Esophagus muscularis mucosa (tissue), 4 donors: ENCODE results near the gene FPR3.

Source experiments
- CTCF ChIP-seq, 3 experiments: fragments of 200-600 bp in 2 of 3; fragments of 450-650 bp in 1 of 3; sonication (generic) in 2 of 3; IDR thresholded peaks; one replicate each; pipeline ENCODE4 v1.5.1; 2017 to 2019; ENCODE audit warnings: antibody characterized with exemption in 3 of 3, mild to moderate bottlenecking in 2 of 3, moderate library complexity in 1 of 3
- EP300 ChIP-seq: sonication (generic); formaldehyde crosslinking; IDR thresholded peaks from one replicate; pipeline ENCODE4 v1.6.1; 2017; ENCODE audit warnings: antibody characterized with exemption
- POLR2A ChIP-seq: fragments of 450-650 bp; IDR thresholded peaks from one replicate; pipeline ENCODE4 v1.6.1; 2017; ENCODE audit warnings: antibody characterized with exemption, moderate library complexity, mild to moderate bottlenecking, low read depth
- POLR2AphosphoS5 ChIP-seq, 2 donors: sonication (generic); formaldehyde crosslinking; IDR thresholded peaks; one replicate each; pipeline ENCODE4 v1.6.1; 2017; ENCODE audit warnings: antibody characterized with exemption in 2 of 2

GRCh38 chr19:51765086-51765485, 29.9 kb upstream of the FPR3 start:
- TF ChIP-seq CTCF (IDR thresholded peaks at IDR 0.05) (no peak), EP300 (no peak), POLR2AphosphoS5 (IDR thresholded peaks at IDR 0.05) (no peak), POLR2A (no peak)
